Panc1 (cell line): ENCODE measurements around the gene CLEC2D. TPM values are rescaled to one million over a fixed set of nuclear protein-coding genes. Genes with fewer than 3 reads are reported as not detected.

ENCODE experiments used
- ATAC-seq: fragments of 200-7000 bp; cut with Tn5 transposase; 2 replicates; pipeline ENCODE4 v1.9.1; 2020; ENCODE audit warnings: mild to moderate bottlenecking, moderate library complexity
- BruUV-seq: library from RNA; stranded (reverse); fragments of 400-500 nt; replicated peaks from 2 replicates; lab custom pipeline; 2021; lab: Mats Ljungman, UMichigan
- CTCF ChIA-PET: fragments of 300-600 bp; sonication (Branson Sonifier 250); formaldehyde crosslinking; loops from one replicate; lab custom pipeline; 2022; ENCODE audit warnings: antibody characterized with exemption; lab: Charles Lee
- POLR2A ChIA-PET: fragments of 300-600 bp; sonication (Branson Sonifier 250); formaldehyde crosslinking; loops from one replicate; lab custom pipeline; 2022; ENCODE audit warnings: antibody characterized with exemption; lab: Charles Lee
- DNase-seq: peaks from one replicate; pipeline ENCODE4 v3.0.0-alpha.2; 2010; ENCODE audit warnings: low read depth, low spot score
- H3K27ac ChIP-seq: 2 replicates; pipeline ENCODE4 v1.5.1; 2011; ENCODE audit warnings: mild to moderate bottlenecking, low read length, inconsistent platforms
- H3K27me3 ChIP-seq: fragments of 200-500 bp; sonication (Bioruptor generic); 2 replicates; pipeline ENCODE4 v1.6.0; 2014; ENCODE audit warnings: low read length, inconsistent platforms; ENCODE audit not compliant: control insufficient read depth, insufficient read depth
- H3K36me3 ChIP-seq: fragments of 200-500 bp; sonication (Bioruptor generic); 2 replicates; pipeline ENCODE4 v1.5.1; 2014; ENCODE audit warnings: inconsistent platforms, mild to moderate bottlenecking, low read length, moderate library complexity; ENCODE audit not compliant: control insufficient read depth, insufficient read depth
- H3K4me1 ChIP-seq: 2 replicates; pipeline ENCODE4 v1.5.1; 2011; ENCODE audit warnings: inconsistent platforms, mild to moderate bottlenecking, low read length, moderate library complexity; ENCODE audit not compliant: control insufficient read depth, insufficient read depth
- H3K4me3 ChIP-seq, 2 experiments: 2 replicates each; pipeline ENCODE4 v1.5.1; 2011 to 2012; ENCODE audit warnings: low read depth in 2 of 2, low read length in 2 of 2, mild to moderate bottlenecking in 2 of 2, inconsistent platforms in 1 of 2, moderate library complexity in 1 of 2
- H3K9me3 ChIP-seq: fragments of 200-500 bp; sonication (Bioruptor generic); 2 replicates; pipeline ENCODE4 v1.5.1; 2014; ENCODE audit warnings: low read depth, mild to moderate bottlenecking, inconsistent platforms, low read length, moderate library complexity; ENCODE audit not compliant: control insufficient read depth, insufficient read depth
- POLR2AphosphoS5 ChIP-seq: IDR thresholded peaks from 2 replicates; pipeline ENCODE4 v1.6.1; 2012; ENCODE audit warnings: mild to moderate bottlenecking, low read depth, low read length, moderate library complexity
- SIN3A ChIP-seq: IDR thresholded peaks from 2 replicates; pipeline ENCODE4 v1.6.1; 2012; ENCODE audit warnings: low read depth, mild to moderate bottlenecking, low read length, moderate library complexity, borderline replicate concordance; ENCODE audit not compliant: insufficient read depth
- TCF7L2 ChIP-seq: IDR thresholded peaks from 2 replicates; pipeline ENCODE4 v1.6.1; 2011; ENCODE audit warnings: mild to moderate bottlenecking, low read depth, low read length, inconsistent platforms
- in situ Hi-C: cut with HindIII; loops from 2 replicates; pipeline ENCODE4 v1.10.0; 2016; ENCODE audit warnings: low sequenced_read_pairs, low pct_unique_long_range_greater_than_20kb
- intact Hi-C: fragments of 100-400 bp; cut with micrococcal nuclease; formaldehyde crosslinking; loops from one replicate; pipeline ENCODE4 v1.10.0; 2022; ENCODE audit not compliant: unreplicated experiment
- total RNA-seq: library from RNA; stranded (reverse); gene quantifications from one replicate; pipeline ENCODE4 v1.2.1, GENCODE V29; 2021; ENCODE audit not compliant: unreplicated experiment
- TF ChIP-seq, protein P1 (sequence below): fragments of 450-650 bp; IDR thresholded peaks from 2 replicates; pipeline ENCODE4 v1.5.1; 2017; ENCODE audit warnings: mild to moderate bottlenecking
- TF ChIP-seq, protein P2 (sequence below), 2 experiments: IDR thresholded peaks; 2 replicates each; pipeline ENCODE4 v1.6.1; 2011 to 2012; ENCODE audit warnings: low read depth in 2 of 2, control low read depth in 1 of 2, low read length in 1 of 2, mild to moderate bottlenecking in 1 of 2, moderate library complexity in 1 of 2; ENCODE audit not compliant: insufficient read depth in 1 of 2

Gene CLEC2D
- total RNA-seq, 1 experiment from 2014 or later = 2.3 TPM

DNA sequence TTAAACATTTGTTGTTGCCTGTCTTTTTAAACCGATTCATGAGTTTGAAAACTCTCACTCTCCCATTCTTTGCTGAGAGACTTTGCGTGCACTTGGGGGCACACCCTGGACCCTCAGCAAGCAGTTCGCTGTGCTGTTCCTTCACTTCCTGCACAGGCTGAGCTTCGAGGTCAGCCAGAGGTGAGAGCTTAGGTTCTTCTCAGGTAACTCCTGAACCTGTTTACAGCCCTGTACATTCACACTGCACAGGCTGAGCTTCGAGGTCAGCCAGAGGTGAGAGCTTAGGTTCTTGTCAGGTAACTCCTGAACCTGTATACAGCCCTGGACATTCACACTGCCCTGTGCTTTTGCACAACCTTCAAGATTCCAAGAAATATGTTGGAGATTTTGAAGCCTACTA, 73.1 kb downstream of the CLEC2D start:
- H3K4me1 ChIP-seq = peaks cover 4% of the 10 kb centered on the region; the same call in 1 of the 2 replicates
- ChIA-PET CTCF (interaction anchor here (0.5 to 0.6 kb wide), 3 partner anchors 39 to 231 kb away, joined by 3 to 6 read pairs (median 4); no protein-coding TSS in a partner anchor), POLR2A (no interaction called here)
- ATAC-seq = peak; percentile 42; the same call in 1 of the 2 replicates
- TF ChIP-seq, protein P1, sequence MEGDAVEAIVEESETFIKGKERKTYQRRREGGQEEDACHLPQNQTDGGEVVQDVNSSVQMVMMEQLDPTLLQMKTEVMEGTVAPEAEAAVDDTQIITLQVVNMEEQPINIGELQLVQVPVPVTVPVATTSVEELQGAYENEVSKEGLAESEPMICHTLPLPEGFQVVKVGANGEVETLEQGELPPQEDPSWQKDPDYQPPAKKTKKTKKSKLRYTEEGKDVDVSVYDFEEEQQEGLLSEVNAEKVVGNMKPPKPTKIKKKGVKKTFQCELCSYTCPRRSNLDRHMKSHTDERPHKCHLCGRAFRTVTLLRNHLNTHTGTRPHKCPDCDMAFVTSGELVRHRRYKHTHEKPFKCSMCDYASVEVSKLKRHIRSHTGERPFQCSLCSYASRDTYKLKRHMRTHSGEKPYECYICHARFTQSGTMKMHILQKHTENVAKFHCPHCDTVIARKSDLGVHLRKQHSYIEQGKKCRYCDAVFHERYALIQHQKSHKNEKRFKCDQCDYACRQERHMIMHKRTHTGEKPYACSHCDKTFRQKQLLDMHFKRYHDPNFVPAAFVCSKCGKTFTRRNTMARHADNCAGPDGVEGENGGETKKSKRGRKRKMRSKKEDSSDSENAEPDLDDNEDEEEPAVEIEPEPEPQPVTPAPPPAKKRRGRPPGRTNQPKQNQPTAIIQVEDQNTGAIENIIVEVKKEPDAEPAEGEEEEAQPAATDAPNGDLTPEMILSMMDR = no peak
- TF ChIP-seq TCF7L2 = no peak
- TF ChIP-seq, protein P2, sequence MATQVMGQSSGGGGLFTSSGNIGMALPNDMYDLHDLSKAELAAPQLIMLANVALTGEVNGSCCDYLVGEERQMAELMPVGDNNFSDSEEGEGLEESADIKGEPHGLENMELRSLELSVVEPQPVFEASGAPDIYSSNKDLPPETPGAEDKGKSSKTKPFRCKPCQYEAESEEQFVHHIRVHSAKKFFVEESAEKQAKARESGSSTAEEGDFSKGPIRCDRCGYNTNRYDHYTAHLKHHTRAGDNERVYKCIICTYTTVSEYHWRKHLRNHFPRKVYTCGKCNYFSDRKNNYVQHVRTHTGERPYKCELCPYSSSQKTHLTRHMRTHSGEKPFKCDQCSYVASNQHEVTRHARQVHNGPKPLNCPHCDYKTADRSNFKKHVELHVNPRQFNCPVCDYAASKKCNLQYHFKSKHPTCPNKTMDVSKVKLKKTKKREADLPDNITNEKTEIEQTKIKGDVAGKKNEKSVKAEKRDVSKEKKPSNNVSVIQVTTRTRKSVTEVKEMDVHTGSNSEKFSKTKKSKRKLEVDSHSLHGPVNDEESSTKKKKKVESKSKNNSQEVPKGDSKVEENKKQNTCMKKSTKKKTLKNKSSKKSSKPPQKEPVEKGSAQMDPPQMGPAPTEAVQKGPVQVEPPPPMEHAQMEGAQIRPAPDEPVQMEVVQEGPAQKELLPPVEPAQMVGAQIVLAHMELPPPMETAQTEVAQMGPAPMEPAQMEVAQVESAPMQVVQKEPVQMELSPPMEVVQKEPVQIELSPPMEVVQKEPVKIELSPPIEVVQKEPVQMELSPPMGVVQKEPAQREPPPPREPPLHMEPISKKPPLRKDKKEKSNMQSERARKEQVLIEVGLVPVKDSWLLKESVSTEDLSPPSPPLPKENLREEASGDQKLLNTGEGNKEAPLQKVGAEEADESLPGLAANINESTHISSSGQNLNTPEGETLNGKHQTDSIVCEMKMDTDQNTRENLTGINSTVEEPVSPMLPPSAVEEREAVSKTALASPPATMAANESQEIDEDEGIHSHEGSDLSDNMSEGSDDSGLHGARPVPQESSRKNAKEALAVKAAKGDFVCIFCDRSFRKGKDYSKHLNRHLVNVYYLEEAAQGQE (IDR thresholded peaks at IDR 0.05; ENCODE audit: insufficient read depth in 1 of 2, low read depth in 2 of 2, low read length in 1 of 2) = no peak
- no peak for TF ChIP-seq SIN3A
- DNase-seq = no peak
- no peak overlapping the region for H3K27ac ChIP-seq
- intact Hi-C loops (no loop called here), in situ Hi-C loops (no loop called here)
- BruUV-seq = no TSS peak
- peak overlapping the region in 1 of 2 experiments; percentile 14; a peak in 2 of 4 replicates for H3K4me3 ChIP-seq
- H3K27me3 ChIP-seq = no peaks in the 10 kb centered on the region
- H3K9me3 ChIP-seq = no peaks in the 10 kb centered on the region
- no peaks in the 10 kb centered on the region for H3K36me3 ChIP-seq

DNA sequence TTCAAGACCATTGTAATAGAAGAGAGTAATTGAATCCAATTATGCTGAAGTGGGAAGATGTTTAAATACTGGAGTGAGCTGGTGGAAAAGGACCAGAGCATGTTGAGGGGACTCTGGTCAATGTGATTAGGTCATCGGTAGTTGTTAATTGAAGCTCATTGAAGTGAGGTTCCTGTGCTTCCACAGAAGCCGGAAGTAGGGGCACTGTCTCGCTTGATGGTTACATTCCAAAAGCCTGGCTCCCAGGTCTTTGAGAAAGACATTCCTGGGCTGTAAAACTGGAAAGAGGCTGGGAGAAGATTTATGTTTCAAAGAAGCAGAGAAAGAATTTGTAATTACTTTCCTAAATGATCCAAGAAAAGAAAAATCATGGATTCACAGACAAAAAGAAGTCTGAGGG, 75.7 kb downstream of the CLEC2D start:
- ATAC-seq (no peak), DNase-seq (no peak)
- ChIA-PET POLR2A (no interaction called here), CTCF (no interaction called here)
- Histone ChIP-seq H3K27ac (no peak overlapping the region), H3K27me3 (no peaks in the 10 kb centered on the region), H3K9me3 (no peaks in the 10 kb centered on the region), H3K36me3 (no peaks in the 10 kb centered on the region), H3K4me1 (peaks cover 3% of the 10 kb centered on the region; the same call in 1 of the 2 replicates), H3K4me3 (no peak overlapping the region)
- BruUV-seq = no TSS peak
- in situ Hi-C loops (no loop called here), intact Hi-C loops (no loop called here)
- TF ChIP-seq SIN3A = no peak
- TF ChIP-seq, protein P2 (IDR thresholded peaks at IDR 0.05; ENCODE audit: insufficient read depth in 1 of 2, low read depth in 2 of 2, low read length in 1 of 2) = no peak
- TF ChIP-seq, protein P1 = no peak
- TF ChIP-seq TCF7L2 = no peak
- TF ChIP-seq POLR2AphosphoS5 = no peak
